NT2/D1 (cell line): ENCODE results near the gene CYP11A1.

Experiments used
- SUZ12 ChIP-seq: IDR thresholded peaks from 2 replicates; pipeline ENCODE4 v1.6.1; 2011; ENCODE audit not compliant: insufficient read length, insufficient read depth; ENCODE audit errors: extremely low read depth
- YY1 ChIP-seq: IDR thresholded peaks from 2 replicates; pipeline ENCODE4 v1.6.1; 2011; ENCODE audit not compliant: insufficient read length, insufficient read depth

DNA sequence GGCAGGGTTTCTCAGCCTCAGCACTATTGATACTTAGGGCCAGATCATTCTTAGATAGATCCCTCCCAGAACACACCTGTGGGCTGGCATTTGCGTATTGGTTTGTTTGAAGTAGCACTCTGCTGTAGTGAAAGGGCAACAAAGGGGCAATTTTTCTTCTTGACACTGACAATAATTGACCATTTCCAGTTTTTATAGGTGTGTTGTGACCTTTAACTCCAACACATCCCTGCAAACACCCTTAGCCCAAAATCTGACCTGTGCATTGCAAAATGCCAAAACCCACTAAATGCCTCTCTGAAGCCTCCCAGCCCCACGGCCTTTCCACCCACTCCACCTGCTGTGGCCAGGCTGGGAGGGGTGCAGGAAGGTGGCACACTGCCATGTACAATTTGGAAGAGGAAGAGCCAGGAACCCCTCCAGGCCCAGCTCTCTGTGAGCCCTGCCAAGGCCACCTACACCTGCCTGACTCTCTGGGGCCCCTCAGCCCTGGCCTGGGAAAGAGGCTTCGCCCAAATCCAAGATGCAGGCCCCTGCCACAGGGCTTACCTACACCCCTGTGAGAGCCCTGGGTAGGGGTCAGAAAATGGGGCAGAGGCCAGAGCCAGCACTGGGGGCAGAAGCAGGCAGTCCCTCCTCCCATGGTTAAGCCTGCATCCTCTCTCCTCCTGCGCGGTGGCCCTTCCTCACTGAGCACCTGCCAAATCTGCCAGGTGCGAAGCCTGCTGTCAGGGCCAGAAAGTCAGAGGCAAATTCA, 9.6 kb upstream of the CYP11A1 start:
- TF ChIP-seq YY1 (no peak), SUZ12 (no peak)
